Hematopoietic multipotent progenitor cell treated with erythropoietin and hydrocortisone succinate and interleukin-3 and kit ligand, for 4 days (in vitro differentiated cells): ENCODE data around the gene TBC1D10A.

Source experiments
- DNase-seq: peaks from one replicate; pipeline ENCODE4 v3.0.0-alpha.2; 2015

TBC1D10A gene

DNA sequence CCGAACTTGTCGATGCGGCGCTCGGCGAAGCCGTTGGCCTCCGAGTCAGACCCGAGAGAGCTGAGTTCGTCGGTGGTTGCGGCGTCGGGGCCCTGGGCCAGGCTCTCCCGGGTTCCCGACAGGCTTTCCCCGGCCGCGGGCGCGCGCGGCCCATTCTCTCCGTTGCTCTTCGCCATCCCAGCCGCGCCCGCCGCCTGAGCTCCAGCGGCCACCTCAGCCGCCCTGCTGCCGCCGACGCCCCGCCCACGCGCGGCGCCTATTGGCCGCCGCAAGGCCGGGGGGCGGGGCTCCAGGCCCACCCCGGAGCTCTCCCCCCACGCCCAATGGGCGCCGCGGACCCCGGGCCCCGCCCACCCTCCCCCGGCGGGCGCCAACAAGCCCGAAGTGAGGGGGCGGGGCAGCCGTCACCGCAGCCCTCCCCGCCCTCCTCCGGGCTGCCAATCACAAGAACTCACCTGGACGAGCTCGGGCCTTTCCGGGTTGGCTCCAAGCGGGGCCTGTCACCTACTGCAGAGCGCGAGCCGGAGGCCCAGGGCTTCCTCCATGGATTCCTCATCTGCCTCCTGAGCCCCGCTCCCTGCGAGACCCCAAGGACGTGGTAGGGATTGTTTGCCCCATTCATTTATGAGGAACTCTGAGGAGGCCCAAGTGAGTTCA is at the start of gene TBC1D10A:
Gene TBC1D10A (minus strand): TSS at position 236 of the 657 bp plus-strand sequence. CDS start 60 bp downstream, at position 176.
- DNase-seq, result peak; percentile 97

DNA sequence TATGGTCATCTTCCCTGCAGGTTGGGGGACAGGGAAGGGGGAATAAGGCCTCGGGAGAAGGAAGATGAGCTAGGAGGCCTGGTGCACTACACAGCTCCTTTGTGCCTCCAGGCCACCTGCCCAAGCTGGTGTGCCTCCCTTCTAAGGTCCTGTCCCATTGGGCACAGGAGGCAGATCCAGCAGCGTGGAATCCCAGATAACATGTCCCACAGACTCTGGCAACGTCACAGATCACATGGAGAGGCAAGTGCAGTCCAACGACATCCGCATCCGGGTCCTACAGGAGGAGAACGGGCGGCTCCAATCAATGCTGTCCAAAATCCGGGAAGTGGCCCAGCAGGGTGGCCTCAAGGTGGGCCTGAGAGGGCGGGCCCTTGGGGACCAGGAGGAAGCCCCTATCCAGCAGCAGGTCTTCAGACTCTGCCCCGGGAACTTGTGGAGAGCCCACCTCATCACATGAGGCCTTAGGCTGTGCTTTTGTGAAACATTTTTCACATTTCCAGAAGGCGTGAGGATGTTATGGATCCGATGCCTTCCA is 48.6 kb upstream of the TBC1D10A start:
- DNase-seq, result no peak

GRCh38 chr22:30373331-30374325 is 46.9 kb upstream of the TBC1D10A start:
- no peak for DNase-seq

DNA sequence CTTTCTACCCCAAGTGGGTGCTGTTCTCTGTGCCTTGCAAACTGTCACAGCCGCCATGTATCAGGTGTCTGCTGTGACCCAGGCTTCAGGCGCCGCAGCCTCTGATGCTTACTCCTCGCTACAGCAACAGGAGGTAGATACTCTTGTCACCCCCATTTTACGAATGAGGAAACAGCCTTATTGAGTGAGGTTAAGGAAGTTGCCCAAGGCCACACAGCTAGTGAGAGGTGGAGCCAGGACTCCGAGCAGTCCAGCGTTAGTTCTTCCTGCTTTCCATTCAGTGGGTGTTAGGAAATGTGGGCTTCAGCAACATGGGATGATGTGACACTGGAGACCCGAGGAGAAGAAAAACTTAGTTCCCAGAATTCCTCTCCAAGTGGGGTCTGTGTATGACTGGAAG is 46.2 kb upstream of the TBC1D10A start:
- peak; percentile 60 for DNase-seq

DNA sequence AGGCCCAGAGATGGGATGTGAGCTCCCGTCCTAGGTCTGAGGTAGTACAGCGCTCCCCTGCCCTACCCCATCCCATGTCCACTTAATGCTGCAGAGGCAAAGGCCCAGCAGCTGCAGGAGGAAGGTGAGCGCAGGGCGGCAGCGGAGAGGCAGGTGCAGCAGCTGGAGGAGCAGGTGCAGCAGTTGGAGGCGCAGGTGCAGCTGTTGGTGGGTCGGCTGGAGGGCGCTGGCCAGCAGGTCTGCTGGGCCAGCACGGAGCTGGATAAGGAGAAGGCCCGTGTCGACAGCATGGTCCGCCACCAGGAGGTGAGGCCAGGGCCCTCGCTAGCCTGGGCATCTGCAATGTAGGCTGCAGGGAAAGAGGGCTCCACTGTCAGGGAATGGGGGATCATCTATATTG is 45.2 kb upstream of the TBC1D10A start:
- DNase-seq, result no peak

DNA sequence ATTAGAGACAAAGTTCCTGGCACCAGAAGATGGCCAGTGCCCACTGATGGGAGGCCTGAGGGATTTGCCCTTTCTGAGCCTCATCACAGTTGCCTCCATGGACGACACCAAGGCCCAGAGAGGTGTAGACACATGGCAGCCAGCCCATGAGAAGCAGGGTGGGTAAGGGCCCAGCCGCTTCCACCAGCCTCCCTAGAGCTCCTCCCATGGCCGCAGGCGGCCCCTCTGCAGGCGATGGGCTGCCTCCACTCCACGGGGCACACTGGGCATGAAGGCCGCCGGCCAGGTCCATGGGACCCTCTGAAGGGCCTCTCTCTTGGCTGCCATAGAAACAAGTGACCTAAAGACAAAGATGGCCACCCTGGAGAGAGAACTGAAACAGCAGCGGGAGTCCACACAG is 44.6 kb upstream of the TBC1D10A start:
- DNase-seq, result no peak

GRCh38 chr22:30370641-30371230 is 44.0 kb upstream of the TBC1D10A start:
- no peak for DNase-seq

DNA sequence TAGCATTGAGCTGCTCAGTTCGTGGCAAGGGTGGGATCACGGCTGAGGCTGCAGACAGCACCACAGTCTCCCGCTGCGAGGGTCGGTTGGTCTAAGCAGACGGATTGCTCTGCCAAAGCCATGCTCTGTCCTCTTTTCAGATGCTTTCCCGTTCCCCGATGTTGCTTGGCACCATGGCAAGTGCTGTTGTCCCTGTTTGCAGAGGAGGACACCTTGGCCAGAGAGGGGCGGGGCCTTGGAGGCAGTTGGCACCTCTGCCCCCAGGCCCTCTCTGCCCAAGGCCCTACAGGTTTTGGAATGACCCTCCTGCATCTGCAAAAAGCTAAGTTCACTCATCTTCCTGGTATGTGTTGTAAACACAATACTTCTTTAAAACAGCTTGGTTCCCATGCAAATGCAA is 41.7 kb upstream of the TBC1D10A start:
- no peak for DNase-seq

DNA sequence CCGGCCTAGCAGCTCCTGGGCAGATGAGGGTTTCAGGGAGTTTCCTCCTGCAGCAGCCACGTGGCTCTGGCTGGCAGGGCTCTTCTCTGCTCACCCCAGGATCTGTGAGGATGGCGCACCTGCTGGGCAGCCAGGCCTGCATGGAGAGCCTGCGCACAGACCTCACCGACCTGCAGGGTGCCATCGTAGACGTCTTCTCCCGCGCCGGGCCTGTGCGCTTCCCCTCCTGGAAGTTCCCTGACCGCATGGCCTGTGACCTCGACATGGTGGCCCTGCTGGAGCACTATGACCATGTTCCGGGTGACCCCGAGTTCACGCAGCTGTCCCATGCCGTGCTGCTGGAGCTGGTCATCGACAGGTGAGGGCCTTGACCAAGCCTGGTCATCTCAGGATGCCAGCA is 39.1 kb upstream of the TBC1D10A start:
- no peak for DNase-seq

- DNase-seq, result peak; percentile 33
Measured at GRCh38 chr22:30362651-30363281, 36.0 kb upstream of the TBC1D10A start.

DNA sequence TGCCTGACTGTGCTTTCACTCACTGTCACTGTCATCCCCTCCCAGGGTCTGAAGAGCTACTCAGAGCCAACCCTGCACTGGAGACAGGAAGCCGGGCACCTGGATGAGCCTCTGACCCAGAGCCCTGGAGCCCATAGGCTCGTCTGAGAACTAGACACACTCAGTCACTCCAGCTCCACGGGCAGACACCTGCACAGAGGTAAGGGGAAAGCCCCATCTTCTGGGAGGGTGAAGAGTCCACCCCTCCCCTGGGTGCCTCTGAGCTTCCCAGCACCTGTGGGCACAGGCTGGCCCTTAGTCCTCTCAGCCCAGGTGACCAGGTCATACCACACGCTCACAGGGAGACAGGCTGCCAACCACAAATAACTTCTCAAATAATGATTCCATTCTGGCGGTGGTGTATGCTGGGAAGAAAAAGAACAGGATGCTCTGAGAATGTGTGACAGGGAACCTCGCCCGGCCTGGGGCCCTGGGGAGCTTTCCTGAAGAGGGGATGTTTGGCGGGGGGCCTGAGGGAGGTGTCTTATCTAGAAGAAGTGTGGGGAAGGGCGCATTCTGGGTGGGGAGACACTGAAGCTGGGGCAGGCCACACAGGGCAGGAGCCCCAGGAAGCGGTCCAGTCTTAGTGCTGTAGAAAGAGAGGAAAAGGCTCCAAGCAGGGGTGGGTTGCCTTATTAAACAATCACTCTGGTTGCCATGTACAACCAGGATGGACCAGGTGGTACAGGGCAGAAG is 35.3 kb upstream of the TBC1D10A start:
- DNase-seq, result no peak

- DNase-seq, result no peak
Measured at GRCh38 chr22:30358541-30358940, 31.8 kb upstream of the TBC1D10A start.

DNA sequence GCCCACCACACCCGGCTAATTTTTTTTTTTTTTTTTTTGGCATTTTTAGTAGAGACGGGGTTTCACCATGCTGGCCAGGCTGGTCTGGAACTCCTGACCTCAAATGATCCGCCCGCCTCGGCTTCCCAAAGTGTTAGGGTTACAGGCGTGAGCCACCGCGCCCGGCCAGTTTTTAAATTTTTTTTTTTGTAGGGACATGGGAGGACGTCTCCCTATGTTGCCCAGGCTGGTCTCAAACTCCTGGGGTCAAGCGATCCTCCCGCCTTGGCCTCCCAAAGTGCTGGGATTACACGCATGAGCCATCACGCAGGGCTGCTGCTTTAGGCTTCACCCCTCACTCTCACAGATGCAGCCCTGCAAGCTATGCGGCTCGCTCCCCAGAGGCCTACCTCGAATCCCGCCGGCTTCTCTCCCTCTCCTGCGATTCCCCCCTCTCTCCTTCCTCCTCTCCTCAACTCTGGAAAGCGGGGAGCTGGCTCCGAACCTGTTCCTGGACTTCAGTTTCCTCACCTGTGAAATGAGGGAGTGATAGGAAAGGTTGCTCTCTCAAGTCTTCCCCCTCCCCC is 31.0 kb upstream of the TBC1D10A start:
- DNase-seq, result no peak

DNA sequence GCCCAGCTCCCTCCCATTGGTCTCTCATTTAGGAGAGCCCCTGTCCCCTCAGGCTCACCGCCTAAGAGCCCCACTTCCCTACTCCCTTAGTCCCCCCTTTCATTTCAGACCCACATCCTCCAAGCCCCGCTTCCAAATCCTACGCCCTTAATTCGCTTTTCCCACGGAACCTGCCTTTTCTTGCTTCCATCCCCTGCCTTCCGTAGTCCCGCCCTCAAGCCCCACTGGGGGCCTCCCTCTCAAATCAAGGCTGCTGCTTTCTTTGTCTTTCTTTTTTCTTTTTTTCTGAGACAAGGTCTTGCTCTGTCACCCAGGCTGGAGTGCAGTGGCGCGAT is 30.5 kb upstream of the TBC1D10A start:
- no peak for DNase-seq

- peak; percentile 97 for DNase-seq
Measured at GRCh38 chr22:30356449-30357235, 29.9 kb upstream of the TBC1D10A start, which contains the start of the genes CCDC157 and SF3A1. TSS of gene CCDC157 (plus strand) at chr22:30357007. CDS start at chr22:30366001, 8,994 bp downstream. TSS of gene SF3A1 (minus strand) at chr22:30356894. CDS start at chr22:30356792, 102 bp downstream.

DNA sequence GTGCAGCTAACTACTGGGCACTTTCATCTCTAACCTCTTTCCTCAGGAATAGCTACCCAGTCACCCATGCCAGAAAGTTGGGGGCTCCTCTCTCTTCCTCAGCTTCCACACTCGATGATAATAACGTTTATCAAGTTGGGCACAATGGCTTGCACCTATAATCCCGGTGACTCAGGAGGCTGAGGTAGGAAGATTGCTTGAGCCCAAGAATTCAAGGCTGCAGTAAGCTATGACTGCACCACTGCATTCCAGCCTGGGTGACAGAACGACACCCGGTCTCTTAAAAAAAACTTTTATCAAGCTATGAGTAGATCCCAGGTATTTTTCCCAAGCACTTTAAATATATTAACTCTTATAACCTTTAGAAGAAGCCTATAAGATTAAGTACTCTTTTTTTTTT is 27.9 kb upstream of the TBC1D10A start:
- no peak for DNase-seq

DNA sequence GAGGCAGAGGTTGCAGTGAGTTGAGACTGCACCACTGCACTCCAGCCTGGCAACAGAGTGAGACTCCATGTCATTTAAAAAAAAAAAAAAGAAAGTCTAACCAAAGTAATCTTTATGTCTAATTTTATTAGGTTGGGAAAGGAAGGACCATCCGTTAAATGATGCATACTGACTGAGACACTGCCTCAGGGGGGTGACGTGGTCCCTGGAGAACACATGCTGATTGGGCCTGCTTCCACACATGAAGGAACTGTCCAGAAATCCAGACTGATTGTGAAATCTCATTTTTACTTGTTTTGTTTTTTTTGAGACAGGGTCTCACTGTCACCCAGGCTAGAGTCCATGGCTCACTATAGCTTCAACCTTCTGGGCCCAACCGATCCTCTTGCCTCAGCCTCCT is 24.5 kb upstream of the TBC1D10A start:
- no peak for DNase-seq

- DNase-seq, result no peak
Measured at GRCh38 chr22:30348809-30349208, 22.1 kb upstream of the TBC1D10A start.

DNA sequence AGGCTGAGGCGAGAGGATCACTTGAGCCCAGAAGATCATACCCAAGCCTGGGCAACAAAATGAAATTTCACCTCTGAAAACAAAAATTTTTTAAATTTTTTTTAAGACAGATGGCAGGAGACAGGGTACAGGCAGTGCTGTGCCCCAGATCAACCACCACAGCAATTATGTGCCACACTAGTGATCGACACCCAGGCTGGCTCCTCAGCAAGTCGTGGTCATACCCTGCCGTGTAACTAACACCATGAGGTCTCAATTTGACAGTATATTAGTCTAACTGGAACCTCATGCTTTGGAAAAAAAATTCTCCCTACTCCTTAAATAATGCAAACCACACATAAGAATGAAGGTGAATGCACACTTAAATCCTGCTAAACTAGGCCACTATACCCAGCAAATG is 21.7 kb upstream of the TBC1D10A start:
- no peak for DNase-seq

- no peak for DNase-seq
Measured at GRCh38 chr22:30347255-30347892, 20.6 kb upstream of the TBC1D10A start.
